DMS53 (cell line): ENCODE measurements around the gene METTL8.
"Not testable (repeated sequence)": the region's sequence is repeated elsewhere in the genome, so short reads cannot be mapped to it uniquely, and the experiment has no call there.

Experiments used
- DNase-seq: peaks from one replicate; lab custom pipeline; 2025; lab: John Stamatoyannopoulos, UW

The METTL8 gene

DNA sequence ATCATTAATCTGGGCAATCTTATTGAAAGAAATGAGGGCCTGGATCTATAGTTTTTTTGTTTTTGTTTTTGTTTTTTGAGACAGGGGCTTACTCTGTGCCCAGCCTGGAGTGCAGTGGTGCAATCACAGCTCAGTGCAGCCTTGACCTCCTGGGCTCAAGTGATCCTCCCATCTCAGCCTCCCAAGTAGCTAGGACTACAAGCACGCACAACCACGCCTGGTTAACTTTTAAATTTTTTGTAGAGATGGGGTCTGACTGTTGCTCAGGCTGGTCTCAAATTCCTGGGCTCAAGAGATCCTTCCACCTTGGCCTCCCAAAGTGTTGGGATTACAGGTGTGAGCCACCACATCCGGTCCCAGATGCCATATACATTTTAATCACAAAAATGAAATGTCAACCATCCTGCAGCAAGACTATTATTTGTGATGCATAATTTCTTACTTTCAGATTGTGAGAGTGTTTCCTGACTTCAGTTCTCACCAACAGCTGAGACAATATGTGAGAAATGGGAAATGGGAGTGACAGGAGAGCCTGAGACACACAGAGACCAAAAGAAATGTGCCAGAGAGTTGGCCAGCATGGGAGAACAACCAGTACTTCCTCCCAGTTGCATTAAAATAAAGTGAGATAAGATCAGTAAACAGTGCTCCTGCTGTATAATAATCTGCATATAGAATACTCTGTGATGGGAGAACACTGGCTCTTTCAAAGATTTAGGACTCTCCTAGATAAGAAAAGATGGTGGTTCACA lies 87.6 kb downstream of the METTL8 start:
- DNase-seq: peak; percentile 9

GRCh38 chr2:171344182-171344581 lies 89.6 kb downstream of the METTL8 start:
- DNase-seq: no peak

GRCh38 chr2:171342067-171342413 lies 91.8 kb downstream of the METTL8 start:
- no peak for DNase-seq

DNA sequence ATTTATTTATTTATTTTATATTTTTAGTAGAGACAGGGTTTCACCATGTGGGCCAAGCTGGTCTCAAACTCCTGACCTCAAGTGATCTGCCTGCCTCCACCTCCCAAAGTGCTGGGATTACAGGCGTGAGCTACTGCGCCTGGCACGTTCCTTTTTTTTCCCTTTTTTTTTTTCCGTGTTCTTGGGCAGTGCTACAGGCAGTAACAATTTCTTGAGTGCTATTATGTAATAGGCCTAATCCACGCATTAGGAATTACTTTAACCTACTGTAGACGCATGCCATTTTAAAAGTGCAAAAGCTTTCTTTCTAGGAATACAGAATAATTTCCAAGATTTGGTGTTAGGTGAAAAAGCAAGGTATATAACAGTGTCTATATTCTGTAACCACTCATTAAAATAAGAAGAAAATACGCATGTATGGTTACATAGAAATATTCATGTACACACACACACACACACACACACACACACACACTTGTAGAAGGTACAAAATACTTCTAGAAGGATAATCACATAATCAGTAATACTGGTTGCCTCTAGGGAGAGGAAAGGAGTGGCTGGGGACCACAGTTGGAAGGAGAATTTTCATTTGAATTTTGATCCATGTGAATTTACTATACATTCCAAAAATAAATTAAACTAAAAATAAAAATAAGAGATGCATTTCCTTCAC lies 92.3 kb downstream of the METTL8 start:
- no peak for DNase-seq

- no peak for DNase-seq
Measured at GRCh38 chr2:171334946-171335345, 98.8 kb downstream of the METTL8 start.

- DNase-seq: no peak
Measured at GRCh38 chr2:171334171-171334570, 99.6 kb downstream of the METTL8 start.

GRCh38 chr2:171330155-171330956 lies 103.4 kb downstream of the METTL8 start:
- no peak for DNase-seq

DNA sequence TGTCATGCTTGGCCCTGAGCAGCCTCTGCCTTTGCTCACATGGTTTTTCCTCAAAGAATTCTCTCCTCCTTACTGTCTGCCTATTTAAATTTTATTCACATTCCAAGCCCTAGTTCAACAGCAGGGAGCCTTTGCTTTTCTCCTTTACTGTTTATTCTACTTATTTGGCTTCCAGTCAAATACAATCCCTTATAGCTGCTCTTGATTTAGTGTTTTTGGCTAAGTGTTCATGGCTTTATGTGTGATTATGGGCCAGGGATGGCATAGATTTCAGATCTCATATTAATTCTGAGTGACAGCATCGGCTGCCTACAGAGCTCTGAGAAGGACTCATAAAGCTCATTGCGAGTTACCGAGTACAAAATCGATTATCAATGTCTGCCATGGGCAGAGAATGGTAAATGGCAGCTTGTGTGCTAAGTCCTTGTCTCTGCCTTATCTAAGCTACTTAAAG lies 106.7 kb downstream of the METTL8 start:
- no peak for DNase-seq

- DNase-seq: no peak
Measured at GRCh38 chr2:171325886-171326585, 107.8 kb downstream of the METTL8 start.

GRCh38 chr2:171323971-171324528 lies 109.7 kb downstream of the METTL8 start:
- DNase-seq: no peak

GRCh38 chr2:171322928-171323327 lies 110.9 kb downstream of the METTL8 start:
- DNase-seq: no peak

GRCh38 chr2:171320731-171321130 lies 113.1 kb downstream of the METTL8 start:
- no peak for DNase-seq

DNA sequence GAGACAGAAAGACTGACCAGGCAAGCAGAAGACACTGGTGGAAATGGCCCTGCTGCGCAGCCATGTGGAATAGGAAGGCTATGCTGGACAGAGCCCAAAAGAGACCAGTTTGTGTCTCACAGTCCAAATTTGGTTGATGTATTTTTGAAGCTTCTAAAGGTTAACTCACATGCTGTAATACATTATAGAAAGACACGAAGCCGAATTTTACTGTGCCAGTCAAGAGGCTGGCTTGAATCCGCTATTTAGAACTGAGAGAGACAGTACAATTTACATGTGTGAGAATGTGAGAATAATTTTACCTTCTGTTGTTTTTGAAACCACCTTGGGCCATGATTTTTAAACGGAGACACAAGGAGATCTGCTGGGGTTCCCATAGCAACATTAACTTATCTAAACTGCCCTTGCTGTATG lies 113.6 kb downstream of the METTL8 start:
- DNase-seq: no peak

DNA sequence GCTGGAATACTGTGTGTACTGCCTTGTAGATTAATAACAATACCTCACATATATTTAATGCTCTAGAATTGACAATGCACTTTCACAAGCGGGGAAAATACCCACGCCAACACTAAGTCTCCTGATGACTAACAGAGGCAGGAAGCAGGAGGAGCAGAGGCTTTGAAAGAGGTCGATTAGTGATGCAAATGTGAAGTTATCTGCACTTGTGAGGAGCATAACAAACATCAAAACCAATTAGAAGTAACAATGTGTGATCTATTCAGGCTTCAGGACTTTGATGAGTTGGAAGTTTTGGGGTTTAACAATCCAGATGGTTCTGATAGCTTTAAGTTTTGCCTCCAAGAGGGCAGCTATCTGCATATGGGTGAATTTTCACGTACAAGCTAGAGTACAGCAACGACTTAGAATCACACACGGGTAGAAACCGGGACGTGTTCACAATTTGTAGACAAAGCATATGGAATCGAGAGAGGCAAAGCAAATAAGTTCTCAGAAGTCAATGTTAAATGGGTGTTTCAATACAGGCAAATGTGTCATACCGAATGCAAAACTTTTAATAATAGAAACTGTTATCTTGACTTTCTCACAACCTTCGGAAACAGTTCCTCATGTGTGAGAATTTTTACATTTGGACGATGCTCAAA lies 114.5 kb downstream of the METTL8 start:
- DNase-seq: no peak

- no peak for DNase-seq
Measured at GRCh38 chr2:171318463-171318934, 115.3 kb downstream of the METTL8 start.

GRCh38 chr2:171317492-171318125 lies 116.2 kb downstream of the METTL8 start:
- no peak for DNase-seq

DNA sequence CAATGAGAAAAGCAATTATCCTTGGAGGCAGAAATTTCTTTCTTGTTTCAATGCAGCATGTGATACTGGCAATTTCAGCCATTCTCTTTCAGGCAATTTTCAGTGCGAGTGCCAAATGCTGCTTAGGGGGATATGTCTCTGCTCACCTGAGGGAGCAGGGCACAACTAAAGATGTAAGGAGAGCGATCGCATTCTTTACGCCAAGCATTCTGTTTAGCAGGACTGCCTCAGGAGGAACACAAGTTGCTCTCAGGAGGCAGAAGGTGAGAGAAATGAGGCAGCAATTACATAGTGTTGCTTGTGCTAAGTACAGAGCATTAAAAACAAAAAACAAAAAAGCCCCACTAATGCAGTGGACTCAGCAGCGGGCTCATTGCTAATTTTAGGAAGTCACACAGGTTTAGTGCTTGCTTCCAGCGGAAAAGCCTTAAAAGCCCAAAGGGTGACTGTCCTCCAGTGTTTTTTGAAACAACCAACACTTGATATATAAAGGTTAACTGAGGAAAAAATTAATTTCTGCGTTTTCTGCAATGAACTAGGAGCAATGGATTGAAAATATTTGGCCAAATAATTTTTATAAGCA lies 116.9 kb downstream of the METTL8 start:
- DNase-seq: no peak

- no peak for DNase-seq
Measured at GRCh38 chr2:171316220-171316619, 117.6 kb downstream of the METTL8 start.

GRCh38 chr2:171315781-171316180 lies 118.0 kb downstream of the METTL8 start:
- DNase-seq: no peak

- not testable (repeated sequence) for DNase-seq
Measured at GRCh38 chr2:171312182-171312581, 121.6 kb downstream of the METTL8 start.
